Activated T-cell treated with anti-CD3 and anti-CD28 coated beads for 48 hours (primary cell): ENCODE results near the gene ATP6AP1.
A peak's percentile ranks its signal among the peaks of the same experiment; 100 is the strongest.

Source experiments
- DNase-seq: peaks from one replicate; pipeline ENCODE4 v3.0.0-alpha.2; 2020; ENCODE audit warnings: low read depth

Gene ATP6AP1

GRCh38 chrX:154449618-154450017 lies 21.1 kb downstream of the ATP6AP1 start:
- DNase-seq, result no peak

- no peak for DNase-seq
Measured at GRCh38 chrX:154450312-154450711, 21.8 kb downstream of the ATP6AP1 start.

DNA sequence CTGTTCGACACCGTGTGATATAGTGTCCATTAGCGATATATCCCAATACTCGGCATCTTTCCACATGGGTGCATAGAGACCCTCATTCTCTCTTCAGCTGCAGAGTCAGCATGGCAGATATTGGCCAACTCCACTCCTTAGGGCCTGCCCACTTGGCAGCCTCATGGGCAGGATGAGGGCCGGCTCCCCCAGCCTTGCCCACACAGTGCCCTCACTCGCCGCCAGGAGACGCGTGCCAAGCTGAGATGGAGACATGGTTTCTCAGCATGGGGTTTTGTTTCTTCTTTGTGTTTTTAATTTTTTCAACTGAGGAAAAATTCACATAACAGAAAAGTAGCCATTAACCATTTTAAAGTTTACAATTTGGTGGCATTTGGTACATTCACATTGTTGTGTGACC lies 24.3 kb downstream of the ATP6AP1 start:
- DNase-seq, result no peak

GRCh38 chrX:154457491-154458115 lies 29.1 kb downstream of the ATP6AP1 start:
- DNase-seq, result peak; percentile 49

GRCh38 chrX:154458116-154458953 lies 29.9 kb downstream of the ATP6AP1 start, which contains the start of gene PLXNA3:
TSS of gene PLXNA3 (plus strand) at chrX:154458281. CDS start at chrX:154460184, 1,903 bp downstream.
- DNase-seq, result peak; percentile 57

DNA sequence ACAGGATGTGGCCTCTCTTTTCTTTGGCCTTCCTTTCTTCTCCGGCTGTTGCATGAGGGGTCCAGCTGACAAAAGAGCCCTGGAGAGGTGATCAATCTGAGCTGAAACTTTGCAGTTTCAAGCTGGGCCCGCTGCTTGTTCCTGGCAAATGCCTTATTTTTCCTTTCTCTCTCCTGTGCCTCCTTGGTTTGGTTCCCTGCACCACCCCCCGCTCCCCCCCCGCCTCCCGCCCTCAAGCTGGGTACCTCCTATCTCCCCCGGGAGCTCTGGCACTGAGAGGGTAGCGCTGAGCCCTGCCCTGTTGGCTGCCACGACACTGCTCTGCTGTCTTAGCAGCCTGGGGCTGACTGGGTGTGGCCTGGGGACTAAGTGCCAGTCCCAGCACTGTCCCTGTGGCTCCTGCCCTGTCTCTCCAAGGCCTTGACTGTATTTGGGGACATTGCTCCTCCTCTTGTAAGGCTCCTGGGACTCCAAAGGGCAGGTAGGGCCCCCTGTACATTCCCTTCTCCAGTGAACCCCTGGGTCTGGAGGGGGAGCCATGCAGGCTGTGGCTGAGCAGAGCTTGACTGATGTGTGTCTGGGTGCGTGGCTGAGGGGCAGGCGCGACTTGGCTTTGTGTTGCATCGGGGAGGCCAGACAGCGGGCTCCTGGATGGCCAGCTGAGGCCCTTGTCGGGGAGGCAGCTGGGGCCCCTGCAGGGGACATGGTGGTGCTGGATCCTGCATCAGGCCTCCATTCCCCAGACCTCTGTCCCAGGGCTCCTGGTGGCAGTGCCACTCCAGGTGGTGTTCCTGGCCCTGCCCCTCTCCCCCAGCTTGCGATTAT lies 30.7 kb downstream of the ATP6AP1 start:
- DNase-seq, result no peak

GRCh38 chrX:154459832-154460231 lies 31.4 kb downstream of the ATP6AP1 start:
- DNase-seq, result no peak

GRCh38 chrX:154460326-154460725 lies 31.8 kb downstream of the ATP6AP1 start:
- no peak for DNase-seq

DNA sequence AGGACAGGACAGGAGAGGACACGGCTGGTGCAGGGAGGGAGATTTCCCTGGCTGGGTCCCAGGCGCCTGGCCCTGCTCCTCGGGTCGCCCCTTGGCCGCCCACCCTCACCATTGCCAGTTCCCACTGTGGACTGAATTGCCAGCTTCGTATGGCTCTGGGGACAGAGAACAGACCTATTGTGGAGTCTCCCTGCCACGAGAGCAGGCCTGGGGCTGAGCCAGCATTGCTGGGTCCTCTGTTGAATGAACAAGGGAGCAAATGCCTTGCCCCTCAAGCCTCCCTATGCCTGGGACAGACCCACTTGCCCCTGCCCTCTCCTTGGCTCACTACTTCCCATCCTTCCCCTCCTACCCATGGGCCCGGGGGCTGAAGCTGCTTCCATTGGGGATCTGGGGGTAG lies 33.9 kb downstream of the ATP6AP1 start:
- DNase-seq, result no peak

DNA sequence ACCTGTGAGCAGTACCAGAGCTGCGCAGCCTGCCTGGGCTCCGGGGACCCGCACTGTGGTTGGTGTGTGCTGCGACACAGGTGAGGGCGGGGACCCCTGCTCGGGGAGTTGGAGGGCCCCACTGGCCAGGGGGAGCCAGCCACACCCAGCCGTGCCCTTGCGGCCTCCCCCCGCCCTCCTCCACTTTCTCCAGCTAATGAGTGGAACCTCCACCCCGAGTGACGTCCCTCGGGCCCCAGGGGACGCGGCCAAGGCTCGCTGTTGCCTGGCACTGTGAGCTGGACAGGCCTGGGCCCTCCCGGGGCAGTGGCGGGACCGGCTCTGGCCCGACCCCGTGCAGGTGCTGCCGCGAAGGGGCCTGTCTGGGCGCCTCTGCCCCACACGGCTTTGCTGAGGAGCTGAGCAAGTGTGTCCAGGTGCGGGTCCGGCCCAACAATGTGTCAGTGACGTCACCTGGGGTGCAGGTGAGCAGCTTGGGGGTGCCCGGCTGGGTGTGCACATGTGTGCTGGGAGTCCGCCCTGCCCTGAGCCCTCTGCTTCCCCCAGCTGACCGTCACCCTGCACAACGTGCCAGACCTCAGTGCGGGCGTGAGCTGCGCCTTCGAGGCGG lies 35.2 kb downstream of the ATP6AP1 start:
- no peak for DNase-seq

DNA sequence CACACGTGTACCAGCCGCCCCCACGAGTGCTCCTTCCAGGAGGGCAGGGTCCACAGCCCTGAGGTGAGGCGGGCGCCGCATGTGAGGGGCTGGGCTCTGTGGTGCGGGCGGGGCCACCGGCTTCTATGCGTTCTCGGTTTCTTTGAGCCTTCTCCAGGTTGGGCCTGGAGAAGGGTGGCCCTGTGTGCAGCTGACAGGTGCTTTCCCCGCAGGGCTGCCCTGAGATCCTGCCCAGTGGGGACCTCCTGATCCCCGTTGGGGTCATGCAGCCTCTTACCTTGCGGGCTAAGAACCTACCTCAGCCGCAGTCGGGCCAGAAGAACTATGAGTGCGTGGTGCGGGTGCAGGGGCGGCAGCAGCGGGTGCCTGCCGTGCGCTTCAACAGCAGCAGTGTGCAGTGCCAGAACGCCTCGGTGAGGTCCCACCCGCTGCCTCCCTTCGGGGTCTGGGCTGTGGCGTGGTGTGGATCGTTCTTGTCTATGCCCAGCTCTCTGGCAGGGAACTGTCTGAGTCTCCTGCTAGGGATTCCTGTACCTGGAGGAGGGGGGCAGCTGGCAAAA lies 36.4 kb downstream of the ATP6AP1 start:
- no peak for DNase-seq

DNA sequence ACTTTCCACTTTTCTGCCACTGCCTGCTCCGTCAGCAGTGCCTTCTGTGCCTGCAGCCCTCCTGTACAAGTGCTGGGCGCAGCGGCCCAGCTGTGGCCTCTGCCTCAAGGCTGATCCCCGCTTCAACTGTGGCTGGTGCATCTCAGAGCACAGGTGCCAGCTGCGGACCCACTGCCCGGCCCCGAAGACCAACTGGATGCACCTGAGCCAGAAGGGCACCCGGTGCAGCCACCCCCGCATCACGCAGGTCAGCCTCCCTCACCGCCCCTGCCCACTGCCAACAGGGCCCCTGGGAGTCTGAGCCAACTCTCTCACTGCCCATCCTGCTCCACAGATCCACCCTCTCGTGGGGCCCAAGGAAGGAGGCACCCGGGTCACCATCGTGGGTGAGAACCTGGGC lies 37.1 kb downstream of the ATP6AP1 start:
- DNase-seq, result no peak

DNA sequence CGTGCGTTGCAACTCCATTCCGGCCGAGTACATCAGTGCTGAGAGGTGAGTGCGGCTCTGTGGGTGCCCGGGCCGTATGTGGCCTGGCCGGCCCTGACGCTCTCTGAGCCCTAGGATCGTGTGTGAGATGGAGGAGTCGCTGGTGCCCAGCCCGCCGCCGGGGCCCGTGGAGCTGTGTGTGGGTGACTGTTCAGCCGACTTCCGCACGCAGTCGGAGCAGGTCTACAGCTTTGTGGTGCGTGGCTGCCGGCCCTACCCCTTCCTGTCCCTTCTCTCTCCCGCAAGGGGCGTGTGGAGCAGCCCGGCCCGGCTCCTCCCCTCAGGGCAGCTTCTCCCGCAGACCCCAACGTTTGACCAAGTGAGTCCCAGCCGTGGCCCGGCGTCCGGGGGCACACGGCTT lies 37.6 kb downstream of the ATP6AP1 start:
- no peak for DNase-seq

- DNase-seq, result no peak
Measured at GRCh38 chrX:154466907-154467306, 38.4 kb downstream of the ATP6AP1 start.

DNA sequence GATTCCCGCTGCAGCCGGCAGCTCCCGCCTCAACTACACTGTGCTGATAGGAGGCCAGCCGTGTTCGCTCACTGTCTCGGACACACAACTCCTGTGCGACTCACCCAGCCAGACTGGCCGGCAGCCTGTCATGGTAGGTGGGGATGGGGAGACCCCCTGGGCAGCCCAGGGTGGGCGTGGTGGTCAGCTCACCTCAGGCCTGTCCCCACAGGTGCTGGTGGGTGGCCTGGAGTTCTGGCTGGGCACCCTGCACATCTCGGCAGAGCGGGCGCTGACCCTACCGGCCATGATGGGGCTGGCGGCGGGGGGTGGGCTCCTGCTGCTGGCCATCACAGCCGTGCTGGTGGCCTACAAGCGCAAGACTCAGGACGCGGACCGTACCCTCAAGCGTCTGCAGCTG lies 39.1 kb downstream of the ATP6AP1 start:
- DNase-seq, result no peak

GRCh38 chrX:154468217-154468616 lies 39.7 kb downstream of the ATP6AP1 start:
- DNase-seq, result no peak

DNA sequence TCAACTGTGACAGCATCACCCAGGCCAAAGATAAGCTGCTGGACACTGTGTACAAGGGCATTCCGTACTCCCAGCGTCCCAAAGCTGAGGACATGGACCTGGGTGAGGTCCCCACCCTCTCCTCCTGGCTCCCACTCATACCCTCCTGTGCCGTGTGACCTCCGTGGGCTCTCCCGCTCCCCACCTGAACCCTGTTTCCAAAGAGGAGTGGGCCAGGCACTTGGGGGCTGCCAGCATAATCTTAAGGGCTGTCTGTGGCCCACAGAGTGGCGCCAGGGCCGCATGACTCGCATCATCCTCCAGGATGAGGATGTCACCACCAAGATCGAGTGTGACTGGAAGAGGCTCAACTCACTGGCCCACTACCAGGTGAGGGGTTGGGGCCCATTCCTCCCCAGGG lies 40.6 kb downstream of the ATP6AP1 start:
- no peak for DNase-seq

DNA sequence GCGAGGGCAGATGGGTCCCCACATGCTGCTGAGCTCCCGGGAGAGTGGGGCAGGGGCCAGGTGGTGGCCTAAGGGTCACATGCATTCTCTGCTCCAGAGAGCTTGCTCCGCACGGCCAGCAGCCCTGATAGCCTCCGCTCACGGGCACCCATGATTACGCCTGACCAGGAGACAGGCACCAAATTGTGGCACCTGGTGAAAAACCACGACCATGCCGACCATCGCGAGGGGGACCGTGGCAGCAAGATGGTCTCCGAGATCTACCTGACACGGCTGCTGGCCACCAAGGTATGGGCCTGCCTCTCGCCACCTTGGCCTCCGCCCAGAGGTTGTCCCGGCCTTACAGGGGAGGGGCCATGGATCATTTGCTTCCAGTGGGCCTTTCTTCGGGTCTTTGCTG lies 41.4 kb downstream of the ATP6AP1 start:
- no peak for DNase-seq

- DNase-seq, result no peak
Measured at GRCh38 chrX:154470434-154470833, 42.0 kb downstream of the ATP6AP1 start.

DNA sequence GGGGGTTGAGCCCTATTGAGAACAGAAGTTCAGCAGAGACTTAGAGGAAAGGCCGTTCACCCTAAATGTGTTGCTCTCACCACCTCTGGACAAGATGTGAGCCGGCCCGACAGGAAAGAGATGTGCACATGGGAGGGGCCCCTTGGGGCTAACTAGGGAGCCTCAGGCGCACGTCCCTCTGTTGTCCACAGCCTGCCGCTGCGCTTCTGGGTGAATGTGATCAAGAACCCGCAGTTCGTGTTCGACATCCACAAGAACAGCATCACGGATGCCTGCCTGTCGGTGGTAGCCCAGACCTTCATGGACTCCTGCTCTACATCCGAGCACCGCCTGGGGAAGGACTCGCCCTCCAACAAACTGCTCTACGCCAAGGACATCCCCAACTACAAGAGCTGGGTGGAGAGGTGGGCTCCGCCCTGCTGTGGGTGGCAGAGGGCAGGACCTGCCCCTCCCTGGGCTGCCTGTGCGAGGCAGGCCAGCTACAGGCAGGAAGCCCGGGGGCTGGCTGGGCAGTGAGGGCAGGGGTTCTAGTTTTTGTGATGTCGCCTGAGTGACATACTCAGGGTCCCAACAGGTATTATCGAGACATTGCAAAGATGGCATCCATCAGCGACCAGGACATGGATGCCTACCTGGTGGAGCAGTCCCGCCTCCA lies 42.6 kb downstream of the ATP6AP1 start:
- DNase-seq, result no peak
